Aorta (tissue), 5 donors: Measurements from ENCODE around the gene ARHGEF16. TPM values are rescaled to one million over a fixed set of nuclear protein-coding genes. Genes with fewer than 3 reads are reported as not detected.

Experiments
- ATAC-seq: fragments of 200-7000 bp; cut with Tn5 transposase; one replicate; pipeline ENCODE4 v1.9.1; 2022; ENCODE audit warnings: moderate library complexity; ENCODE audit not compliant: low FRiP score
- DNase-seq, 2 donors: peaks; one replicate each; pipeline ENCODE4 v3.0.0-alpha.2; 2020
- H3K27ac ChIP-seq, 2 donors: one replicate each; pipeline ENCODE4 v1.5.1; 2013; ENCODE audit warnings: low read length in 2 of 2, mild to moderate bottlenecking in 2 of 2, moderate library complexity in 2 of 2, control low read depth in 1 of 2, inconsistent platforms in 1 of 2, low read depth in 1 of 2
- H3K27me3 ChIP-seq, 2 donors: one replicate each; pipeline ENCODE4 v1.6.1; 2013; ENCODE audit warnings: control low read depth in 1 of 2, low read length in 1 of 2, mild to moderate bottlenecking in 1 of 2, moderate library complexity in 1 of 2; ENCODE audit not compliant: insufficient read depth in 2 of 2, control insufficient read depth in 1 of 2
- H3K36me3 ChIP-seq, 2 donors: one replicate each; pipeline ENCODE4 v1.6.1; 2013; ENCODE audit warnings: control low read depth in 1 of 2, low read length in 1 of 2, mild to moderate bottlenecking in 1 of 2; ENCODE audit not compliant: insufficient read depth in 2 of 2, control insufficient read depth in 1 of 2
- H3K4me1 ChIP-seq, 2 donors: one replicate each; pipeline ENCODE4 v1.6.1; 2013; ENCODE audit warnings: low read length in 2 of 2, control low read depth in 1 of 2, mild to moderate bottlenecking in 1 of 2, moderate library complexity in 1 of 2; ENCODE audit not compliant: insufficient read depth in 2 of 2, control insufficient read depth in 1 of 2
- H3K4me3 ChIP-seq, 2 donors: one replicate each; pipeline ENCODE4 v1.5.1; 2013; ENCODE audit warnings: low read length in 2 of 2, control low read depth in 1 of 2, mild to moderate bottlenecking in 1 of 2
- H3K9me3 ChIP-seq: one replicate; pipeline ENCODE4 v1.6.1; 2013; ENCODE audit warnings: mild to moderate bottlenecking, low read length; ENCODE audit not compliant: control insufficient read depth
- WGBS, 2 donors: extraction: QIAGEN DNeasy Blood & Tissue Kit; methylation state at CpG; one replicate each; pipeline ENCODE4 v1.1.7; 2013; 5-methylcytosine and 5-hydroxymethylcytosine counted together
- intact Hi-C, 2 donors: fragments of 100-400 bp; cut with DNase I; formaldehyde crosslinking; loops; one replicate each; pipeline versions ENCODE4 v1.14.2 to v1.15.0; 2022
- polyA plus RNA-seq, 2 donors: library from polyadenylated mRNA; stranded (reverse); fragments of 200-250 nt; gene quantifications; one replicate each; pipeline ENCODE4 v1.2.3, GENCODE V29; 2013
- total RNA-seq, 2 donors: library from RNA; stranded (reverse); fragmentation: NEBNext Ultra II Directional; extraction: Animal tissue kit (Norgen Biotek cat#: 25700); gene quantifications; one replicate each; pipeline ENCODE4 v1.2.1, GENCODE V29; 2021
- donor health status: healthy with polysubstance abuse.
- donor health status: Bipolar disorder and iron deficiency.
- donor health status: DM: no; HTN: no; CAD: no.
- donor health status: DM: no; HTN: no; CAD: no.
- donor health status: DM: yes; HTN: yes; CAD: no.

Gene ARHGEF16
- total and polyA plus RNA-seq, 4 donors = 0.62 to 8.8 (median 1.4) TPM; not detected in 1

GRCh38 chr1:3506943-3507342, 52.5 kb downstream of the ARHGEF16 start:
- 85 to 90% methylated on average over 7 of the region's 7 CpGs for WGBS, 2 donors
- H3K9me3 ChIP-seq = no peaks in the 10 kb centered on the region
- H3K27ac ChIP-seq = no peak overlapping the region
- ATAC-seq (no peak), DNase-seq (no peak)
- H3K4me3 ChIP-seq = no peak overlapping the region
- no peaks in the 10 kb centered on the region for H3K4me1 ChIP-seq
- no peaks in the 10 kb centered on the region for H3K27me3 ChIP-seq
- no peaks in the 10 kb centered on the region for H3K36me3 ChIP-seq
- intact Hi-C loops = no loop called here

GRCh38 chr1:3507636-3508275, 53.3 kb downstream of the ARHGEF16 start:
- no peak for DNase-seq
- no peaks in the 10 kb centered on the region for H3K9me3 ChIP-seq
- intact Hi-C loops = no loop called here
- WGBS, 2 donors = 91 to 92% methylated on average over 11 of the region's 11 CpGs
- no peak overlapping the region for H3K4me3 ChIP-seq
- no peak for ATAC-seq
- no peak overlapping the region for H3K27ac ChIP-seq
- H3K27me3 ChIP-seq = no peaks in the 10 kb centered on the region
- no peaks in the 10 kb centered on the region for H3K4me1 ChIP-seq
- no peaks in the 10 kb centered on the region for H3K36me3 ChIP-seq

GRCh38 chr1:3508757-3509415, 54.4 kb downstream of the ARHGEF16 start:
- intact Hi-C loops = no loop called here
- WGBS, 2 donors = 91 to 93% methylated on average over 33 of the region's 33 CpGs
- no peaks in the 10 kb centered on the region for H3K36me3 ChIP-seq
- no peak for DNase-seq
- H3K4me1 ChIP-seq = no peaks in the 10 kb centered on the region
- H3K27me3 ChIP-seq = no peaks in the 10 kb centered on the region
- no peaks in the 10 kb centered on the region for H3K9me3 ChIP-seq
- no peak overlapping the region for H3K4me3 ChIP-seq
- H3K27ac ChIP-seq = no peak overlapping the region
- no peak for ATAC-seq

- Histone ChIP-seq H3K27ac (no peak overlapping the region), H3K27me3 (no peaks in the 10 kb centered on the region), H3K36me3 (no peaks in the 10 kb centered on the region), H3K9me3 (no peaks in the 10 kb centered on the region), H3K4me1 (no peaks in the 10 kb centered on the region), H3K4me3 (no peak overlapping the region)
- no peak for DNase-seq
- WGBS, 2 donors = 81 to 87% methylated on average over 17 to 21 of the region's 21 CpGs
- ATAC-seq = no peak
- intact Hi-C loops = no loop called here
These were observed 55.3 kb downstream of the ARHGEF16 start for GRCh38 chr1:3509721-3510120.

- no peak for DNase-seq
- ATAC-seq = no peak
- no peak overlapping the region for H3K27ac ChIP-seq
- WGBS, 2 donors = 80 to 82% methylated on average over 32 of the region's 32 CpGs
- H3K27me3 ChIP-seq = no peaks in the 10 kb centered on the region
- H3K4me1 ChIP-seq = no peaks in the 10 kb centered on the region
- H3K36me3 ChIP-seq = no peaks in the 10 kb centered on the region
- intact Hi-C loops = no loop called here
- H3K4me3 ChIP-seq = no peak overlapping the region
- no peaks in the 10 kb centered on the region for H3K9me3 ChIP-seq
These were observed 55.9 kb downstream of the ARHGEF16 start for GRCh38 chr1:3510136-3510955.

GRCh38 chr1:3510956-3511250, 56.4 kb downstream of the ARHGEF16 start:
- Histone ChIP-seq H3K9me3 (no peaks in the 10 kb centered on the region), H3K27ac (no peak overlapping the region), H3K36me3 (no peaks in the 10 kb centered on the region), H3K4me1 (no peaks in the 10 kb centered on the region), H3K4me3 (no peak overlapping the region), H3K27me3 (no peaks in the 10 kb centered on the region)
- ATAC-seq = no peak
- no peak for DNase-seq
- 85 to 88% methylated on average over 12 of the region's 12 CpGs for WGBS, 2 donors
- intact Hi-C loops = no loop called here

GRCh38 chr1:3511306-3511705, 56.8 kb downstream of the ARHGEF16 start:
- intact Hi-C loops = no loop called here
- Histone ChIP-seq H3K4me3 (no peak overlapping the region), H3K36me3 (no peaks in the 10 kb centered on the region), H3K4me1 (no peaks in the 10 kb centered on the region), H3K27me3 (no peaks in the 10 kb centered on the region), H3K9me3 (no peaks in the 10 kb centered on the region), H3K27ac (no peak overlapping the region)
- WGBS, 2 donors = 86 to 92% methylated on average over 13 to 16 of the region's 16 CpGs
- DNase-seq = no peak
- ATAC-seq = no peak

GRCh38 chr1:3511856-3512255, 57.4 kb downstream of the ARHGEF16 start:
- H3K27me3 ChIP-seq = no peaks in the 10 kb centered on the region
- no peak for ATAC-seq

GRCh38 chr1:3514404-3514803, 59.9 kb downstream of the ARHGEF16 start:
- H3K4me3 ChIP-seq = no peak overlapping the region
- no peaks in the 10 kb centered on the region for H3K36me3 ChIP-seq
- 90 to 93% methylated on average over 16 to 17 of the region's 17 CpGs for WGBS, 2 donors
- ATAC-seq = no peak
- H3K9me3 ChIP-seq = no peaks in the 10 kb centered on the region
- no peaks in the 10 kb centered on the region for H3K27me3 ChIP-seq
- no peak overlapping the region for H3K27ac ChIP-seq
- H3K4me1 ChIP-seq = no peaks in the 10 kb centered on the region
- DNase-seq = no peak
- intact Hi-C loops = no loop called here

More at GRCh38 chr1:3511856-3512255, 57.4 kb downstream of the ARHGEF16 start:
- DNase-seq = no peak
- WGBS, 2 donors = 90 to 91% methylated on average over 15 of the region's 15 CpGs
- intact Hi-C loops = no loop called here
- no peaks in the 10 kb centered on the region for H3K36me3 ChIP-seq
- no peak overlapping the region for H3K27ac ChIP-seq
- no peaks in the 10 kb centered on the region for H3K9me3 ChIP-seq
- H3K4me1 ChIP-seq = no peaks in the 10 kb centered on the region
- no peak overlapping the region for H3K4me3 ChIP-seq
